NCI-H1694 (cell line): ENCODE data around the gene KCNQ4.

Experiments
- DNase-seq: peaks from one replicate; lab custom pipeline; 2025; lab: John Stamatoyannopoulos, UW

KCNQ4 gene

DNA sequence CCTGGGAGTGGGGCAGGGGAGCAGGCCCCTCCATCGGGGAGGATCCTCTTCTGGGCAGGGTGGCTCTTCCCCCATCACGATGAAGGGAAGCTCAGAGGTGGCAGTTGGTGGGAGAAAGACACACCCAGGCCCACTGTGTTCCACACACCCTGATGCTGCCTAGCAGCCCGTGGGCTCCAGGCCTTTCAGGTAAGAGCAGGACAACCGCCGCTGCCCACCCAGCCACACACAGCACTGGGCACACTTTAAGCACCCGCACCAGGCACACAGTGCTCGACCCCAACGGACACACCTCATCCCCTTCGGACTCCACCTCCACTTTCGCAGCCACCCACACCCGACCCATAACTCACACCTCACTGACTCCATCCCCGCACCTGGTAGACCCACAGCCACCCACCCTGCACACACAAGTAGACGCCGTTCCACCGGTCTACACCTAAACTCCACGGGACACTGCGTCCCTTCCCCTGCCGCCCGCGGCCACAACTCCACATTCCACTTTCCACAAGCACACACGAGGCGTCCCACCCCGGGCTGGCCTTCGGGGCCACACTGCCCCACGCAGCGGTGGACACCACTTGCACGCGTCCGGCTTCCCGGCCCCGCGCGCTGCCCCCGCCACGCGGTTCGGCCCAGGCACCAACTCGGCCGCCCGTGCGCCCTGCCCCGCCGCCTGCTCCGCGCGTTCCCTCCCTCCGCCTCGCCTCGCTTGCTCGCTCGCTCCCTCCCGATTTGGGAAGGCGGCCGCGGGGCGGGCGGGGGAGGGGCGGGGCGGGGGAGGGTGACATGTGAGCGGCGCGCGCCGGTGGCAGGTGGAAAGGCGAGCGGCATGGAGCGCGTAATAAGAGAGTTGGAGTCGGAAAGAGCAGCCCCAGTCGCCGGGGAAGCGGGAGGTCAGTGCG lies at the start of gene KCNQ4:
KCNQ4 (plus strand) TSS at position 787 of the 905 bp plus-strand sequence. CDS start 307 bp downstream, outside the sequence.
- no peak for DNase-seq

DNA sequence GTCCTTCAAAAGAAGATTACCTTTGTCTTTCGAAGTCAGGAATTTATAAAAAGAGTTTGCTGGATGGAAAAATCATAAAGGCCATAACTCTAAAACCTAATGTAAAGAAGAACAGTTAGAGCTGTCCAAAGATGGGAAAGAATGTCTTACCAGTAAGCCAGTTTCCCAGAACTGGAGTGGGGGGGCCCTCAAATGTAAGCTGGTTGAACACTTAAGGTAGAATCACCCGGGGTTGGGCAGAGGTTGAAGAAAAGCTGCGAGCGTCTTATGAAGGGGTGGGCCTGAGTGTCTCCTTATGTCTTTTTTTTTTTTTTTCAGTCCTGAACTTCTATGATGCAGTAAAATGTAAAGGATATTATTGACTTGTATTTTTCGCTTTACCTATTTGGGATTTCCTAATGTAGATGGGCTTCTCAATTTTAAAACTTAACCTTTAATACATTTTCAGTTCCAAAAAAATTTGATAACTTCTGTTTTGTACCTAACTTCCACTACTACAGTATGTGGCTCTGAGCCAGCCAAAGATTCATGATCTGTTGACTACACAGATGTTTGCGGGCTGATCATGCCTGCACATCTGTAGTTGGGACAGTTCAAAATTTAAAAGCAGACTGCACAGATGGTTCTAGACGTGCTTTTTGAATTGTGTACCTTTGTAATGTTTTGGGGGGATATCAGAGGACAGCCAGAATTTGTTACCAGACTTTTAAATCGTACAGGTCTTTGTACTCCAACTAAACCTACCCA lies 48.5 kb upstream of the KCNQ4 start:
- DNase-seq = no peak

DNA sequence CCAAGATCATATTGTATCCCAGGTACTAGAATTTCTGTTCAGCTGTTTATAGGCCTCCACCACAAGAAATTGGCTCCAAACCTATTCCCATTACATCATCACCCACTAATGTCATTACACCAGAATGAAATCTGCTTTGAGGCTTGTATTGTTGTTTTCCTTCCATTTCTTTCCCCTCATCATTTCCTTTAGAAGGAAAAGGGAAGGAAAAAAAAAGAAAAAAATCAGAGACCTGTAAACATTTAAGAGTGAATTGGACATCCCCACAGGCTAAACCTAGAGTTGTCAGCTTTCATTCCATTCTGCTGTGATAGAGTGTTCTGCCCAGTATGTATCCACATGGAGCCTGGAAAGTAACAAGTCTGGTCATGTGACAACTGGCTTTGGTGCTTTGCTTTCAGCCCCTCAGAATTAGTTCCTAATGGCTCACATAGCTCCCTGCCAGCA lies 47.5 kb upstream of the KCNQ4 start:
- no peak for DNase-seq

DNA sequence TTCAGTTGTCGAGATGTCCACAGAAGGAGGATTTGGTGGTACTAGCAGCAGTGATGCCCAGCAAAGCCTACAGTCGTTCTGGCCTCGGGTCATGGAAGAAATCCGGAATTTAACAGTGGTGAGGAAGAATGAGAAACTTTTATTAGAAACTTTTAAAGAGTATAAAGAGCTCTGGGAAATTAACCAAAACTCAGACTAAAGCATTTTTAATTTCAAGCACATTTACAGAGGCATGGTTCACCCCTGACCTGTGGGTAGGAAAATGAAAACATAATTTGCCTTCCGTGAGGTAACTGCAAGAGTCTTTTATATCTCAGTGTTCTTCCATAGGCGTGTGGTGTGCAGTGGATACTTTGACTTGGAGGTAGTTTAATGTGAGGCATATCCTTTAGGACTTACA lies 44.8 kb upstream of the KCNQ4 start:
- no peak for DNase-seq

DNA sequence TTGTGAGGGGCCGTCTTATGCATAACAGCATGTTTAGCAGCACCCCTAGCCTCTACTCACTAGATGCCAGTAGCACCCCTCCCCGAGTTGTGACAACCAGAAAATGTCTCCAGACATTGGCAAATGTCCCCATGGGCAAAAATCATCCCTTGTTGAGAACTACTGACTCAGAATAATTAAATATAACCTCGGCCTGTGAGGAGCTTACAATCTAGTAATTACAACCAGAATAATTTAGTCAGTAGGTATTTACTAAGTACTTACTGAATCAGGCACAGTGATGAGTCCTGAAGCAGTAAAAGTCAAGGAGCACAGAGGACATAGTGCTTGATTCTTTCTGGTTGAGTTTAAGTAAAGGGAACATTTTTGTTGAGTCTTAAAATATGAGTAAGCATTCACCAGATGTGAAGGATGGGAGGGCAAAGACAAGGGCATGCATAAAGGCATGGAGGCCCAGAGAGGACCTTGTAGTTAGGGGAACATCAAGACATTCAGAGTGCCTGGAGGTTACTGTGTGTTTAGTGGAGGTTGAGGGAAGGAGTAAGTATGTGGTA lies 44.1 kb upstream of the KCNQ4 start:
- DNase-seq = no peak

DNA sequence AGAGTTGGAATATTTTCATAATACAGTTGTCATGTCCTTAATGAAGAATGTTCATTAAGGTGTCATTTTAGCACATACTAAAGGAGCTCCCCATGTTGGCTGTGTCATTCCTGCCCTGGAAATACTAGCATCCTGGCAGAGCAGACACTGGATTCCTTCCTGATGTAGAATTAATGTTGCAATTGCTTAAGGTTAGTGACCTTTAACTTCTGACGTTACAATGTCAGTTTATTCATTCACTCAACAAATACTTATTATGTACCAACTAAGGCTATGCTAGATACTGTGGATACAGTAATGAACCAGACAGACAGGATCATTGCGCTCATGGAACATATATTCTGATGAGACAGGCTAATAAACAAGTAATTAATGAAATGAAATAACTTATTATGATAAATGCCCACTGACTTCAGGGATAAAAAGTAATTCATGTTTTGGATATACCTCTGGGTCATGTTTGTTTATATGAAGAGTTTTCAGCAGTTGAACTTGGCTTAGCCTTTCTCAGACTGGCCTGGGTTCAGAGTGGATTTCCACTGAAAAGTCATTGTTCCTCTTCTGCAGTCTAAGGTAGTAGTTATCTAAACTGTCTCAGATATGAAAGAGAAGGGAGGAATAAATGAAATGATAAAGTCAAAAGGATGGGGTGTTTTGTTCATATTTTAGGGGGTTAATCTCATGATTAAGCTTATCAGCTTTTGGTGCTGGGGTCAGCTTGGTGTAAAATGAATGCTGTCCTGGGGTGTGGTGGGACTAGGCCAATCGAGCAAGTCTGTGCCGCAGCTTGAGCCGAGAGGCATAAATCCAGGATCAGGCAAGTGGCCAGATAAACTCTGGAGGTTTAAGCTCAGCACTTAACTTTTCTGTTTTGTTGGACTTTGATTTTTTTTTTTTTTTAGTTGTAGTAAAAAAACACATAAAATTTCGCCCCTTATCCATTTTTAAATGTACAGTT lies 43.3 kb upstream of the KCNQ4 start:
- no peak for DNase-seq

DNA sequence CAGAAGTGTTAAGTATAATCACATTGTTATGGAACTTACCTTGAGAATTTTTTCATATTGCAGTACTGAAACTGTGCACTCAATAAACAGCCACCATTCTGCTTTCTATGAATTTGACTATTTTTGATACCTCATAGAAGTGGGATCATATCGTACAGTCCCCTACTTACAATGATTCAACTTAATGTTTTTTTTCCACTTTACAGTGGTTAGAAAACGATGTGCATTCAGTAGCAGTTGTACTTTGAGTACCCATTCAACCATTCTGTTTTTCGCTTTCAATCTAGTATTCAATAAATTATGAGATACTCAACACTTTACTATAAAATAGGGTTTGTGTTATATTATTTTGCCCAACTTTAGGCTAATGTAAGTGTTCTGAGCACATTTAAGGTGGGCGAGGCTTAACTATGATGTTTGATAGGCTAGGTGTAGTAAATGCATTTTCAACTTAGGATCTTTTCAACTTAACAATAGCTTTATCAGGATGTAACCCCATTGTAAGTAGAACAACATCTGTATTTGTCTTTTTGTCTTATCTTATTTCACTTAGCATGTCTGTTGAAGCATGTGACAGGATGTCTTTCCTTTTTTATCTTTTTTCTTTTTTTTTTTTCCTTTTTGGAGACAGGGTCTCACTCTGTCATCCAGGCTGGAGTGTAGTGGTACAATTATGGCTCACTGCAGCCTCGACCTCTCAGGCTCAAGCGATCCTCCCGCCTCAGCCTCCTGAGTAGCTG lies 42.4 kb upstream of the KCNQ4 start:
- no peak for DNase-seq

DNA sequence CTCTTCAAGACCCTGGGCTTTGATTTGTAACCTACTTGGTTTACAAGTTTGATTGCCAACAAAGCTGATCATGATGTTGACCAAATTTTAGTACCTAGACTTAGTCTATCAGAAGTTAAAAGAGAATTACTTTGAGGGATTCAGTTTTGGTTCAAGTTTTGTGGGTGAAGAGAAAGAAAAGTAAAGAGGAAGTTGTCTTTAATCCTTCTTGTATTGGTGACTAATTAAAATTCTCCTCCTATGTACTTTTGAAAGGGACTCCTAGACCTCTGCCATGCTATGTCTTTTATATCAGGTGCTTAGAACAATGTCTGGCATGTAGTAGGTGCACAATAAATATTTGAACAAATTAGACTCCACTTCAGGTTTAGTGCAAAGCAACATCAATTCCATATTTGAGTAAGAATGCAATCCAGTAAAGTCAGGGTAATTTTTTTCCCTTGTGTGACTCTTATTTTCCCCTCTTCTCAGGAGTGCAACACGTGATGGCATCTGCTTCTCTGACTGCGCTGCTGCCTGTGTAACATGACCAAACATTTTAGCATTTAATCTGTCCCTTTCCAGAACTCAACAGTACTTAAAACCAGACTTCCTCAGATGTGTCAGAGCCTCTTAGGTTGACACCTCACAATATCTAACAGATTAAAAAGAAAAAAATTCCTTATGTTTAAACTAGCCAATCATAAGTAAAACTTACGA lies 41.1 kb upstream of the KCNQ4 start:
- no peak for DNase-seq

DNA sequence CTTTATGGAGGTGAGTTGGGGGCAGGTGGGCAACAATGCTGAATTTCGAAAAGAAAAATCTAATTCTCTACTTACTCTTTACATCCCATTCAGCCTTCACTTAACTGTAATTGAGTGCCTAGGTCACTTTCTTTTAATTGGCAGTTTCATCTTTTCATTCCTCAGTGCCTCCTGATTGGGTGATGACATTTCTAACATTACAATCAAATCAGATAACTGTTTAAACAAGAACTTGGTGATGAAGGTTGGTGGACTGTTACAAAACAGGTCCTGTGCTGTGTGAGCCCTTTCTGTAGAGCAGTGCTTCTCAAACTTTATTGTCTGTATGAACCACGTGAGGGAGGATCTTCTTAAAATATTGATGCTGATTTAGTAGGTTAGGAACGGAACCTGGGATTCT lies 40.1 kb upstream of the KCNQ4 start:
- DNase-seq = no peak

DNA sequence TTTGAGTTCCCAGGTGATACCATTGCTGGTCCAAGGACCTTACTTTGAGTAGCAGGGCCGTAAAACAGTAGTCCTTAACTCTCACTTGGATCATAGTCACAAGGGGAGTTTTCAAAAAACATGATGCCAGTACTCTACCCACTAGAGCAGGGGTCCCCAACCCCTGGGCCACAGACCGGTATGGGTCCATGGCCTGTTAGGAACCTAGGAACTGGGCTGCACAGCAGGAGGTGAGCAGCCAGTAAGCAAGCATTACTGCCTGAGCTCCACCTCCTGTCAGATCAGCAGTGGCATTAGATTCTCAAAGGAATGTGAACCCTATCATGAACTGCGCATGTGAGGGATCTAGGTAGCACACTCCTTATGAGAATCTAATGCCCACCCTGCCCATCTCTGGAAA lies 39.7 kb upstream of the KCNQ4 start:
- DNase-seq = no peak

DNA sequence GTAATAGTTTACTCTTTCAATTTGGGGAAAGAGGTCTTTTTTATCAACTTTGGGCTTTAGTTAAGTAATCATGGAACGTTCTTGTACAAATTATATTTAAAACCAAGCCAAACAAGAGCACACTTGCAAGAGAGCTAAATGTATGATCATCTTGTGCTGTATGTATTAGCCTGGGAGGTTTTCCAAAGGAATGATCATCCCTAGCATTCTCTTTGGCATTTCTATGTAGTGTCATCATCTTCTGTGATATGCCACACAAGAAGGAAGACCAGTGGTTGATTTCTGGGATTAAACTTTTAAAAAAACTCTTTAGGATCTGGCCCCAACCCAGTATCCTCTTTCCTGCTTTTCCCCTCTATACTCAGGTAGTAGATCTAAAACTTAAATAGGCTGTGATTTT lies 38.4 kb upstream of the KCNQ4 start:
- DNase-seq = no peak

DNA sequence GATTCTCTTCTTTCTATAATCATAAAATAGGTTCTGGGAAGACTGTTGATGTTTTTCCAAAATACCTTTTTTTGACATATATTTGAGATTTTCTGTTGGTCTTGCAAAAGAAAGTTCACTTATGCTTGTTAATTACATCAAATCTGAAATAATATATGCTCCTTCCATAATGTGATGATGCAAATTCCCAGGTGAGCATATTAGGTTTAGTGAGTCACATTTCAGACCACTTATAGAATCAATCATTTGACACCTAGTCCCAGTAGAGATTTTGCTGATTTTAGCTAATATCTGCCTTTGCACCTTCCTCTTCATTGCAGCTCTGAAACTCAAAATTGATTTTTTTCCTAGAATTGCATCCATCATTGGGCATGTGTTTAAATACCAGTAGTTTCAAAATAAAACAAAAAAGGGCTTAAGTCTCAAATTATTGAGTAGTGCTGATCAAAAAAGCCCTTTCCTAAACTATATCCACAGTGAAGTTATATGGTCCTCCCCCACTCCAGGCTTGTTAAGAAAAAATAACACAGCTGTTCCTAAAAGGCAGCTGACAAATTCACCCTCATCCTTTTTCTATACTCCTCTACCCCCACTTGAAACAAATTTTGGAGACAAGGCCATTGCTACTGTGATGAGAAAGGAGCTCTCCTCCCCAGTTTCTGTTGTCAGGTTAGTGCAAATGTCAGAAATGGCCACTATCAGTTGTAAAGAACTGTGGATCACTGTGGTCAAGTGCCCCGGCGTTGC lies 37.1 kb upstream of the KCNQ4 start:
- no peak for DNase-seq

DNA sequence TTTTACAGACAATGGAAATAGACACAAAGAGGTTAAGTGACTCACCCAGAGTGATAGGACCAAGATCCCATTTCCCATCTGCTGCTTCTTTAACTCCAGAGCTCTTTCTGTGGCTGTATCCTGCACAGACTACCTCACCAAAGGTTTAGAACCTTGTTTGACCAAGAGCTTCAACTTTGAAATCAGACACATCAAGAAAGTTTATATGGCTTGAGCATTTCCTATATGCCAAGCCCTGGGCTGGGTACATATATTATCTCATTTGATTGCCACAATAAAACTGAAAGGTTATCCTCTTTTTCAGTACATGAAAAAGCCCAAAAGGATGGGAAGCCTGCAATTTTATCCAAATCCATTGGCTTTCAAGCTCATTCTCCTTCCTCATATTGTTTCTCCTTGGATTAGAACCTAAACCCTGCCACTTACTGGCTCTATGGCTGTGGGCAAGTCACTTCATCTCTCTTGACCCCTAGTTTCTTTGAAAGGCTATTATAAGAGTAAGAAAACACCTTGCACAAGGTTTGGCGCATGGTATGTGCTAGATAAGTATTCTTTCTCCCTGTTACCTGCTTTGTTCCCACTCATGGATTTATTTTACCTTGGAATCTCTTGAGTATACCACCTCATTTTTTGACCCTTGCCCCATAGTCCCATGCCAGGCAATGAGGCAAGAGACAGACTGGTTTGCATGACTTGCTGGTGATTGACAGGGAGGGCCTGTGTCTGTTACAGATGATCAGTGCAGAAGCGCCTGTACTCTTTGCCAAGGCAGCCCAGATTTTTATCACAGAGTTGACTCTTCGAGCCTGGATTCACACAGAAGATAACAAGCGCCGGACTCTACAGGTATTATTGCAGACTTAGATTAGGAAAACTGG lies 34.5 kb upstream of the KCNQ4 start:
- DNase-seq = no peak

DNA sequence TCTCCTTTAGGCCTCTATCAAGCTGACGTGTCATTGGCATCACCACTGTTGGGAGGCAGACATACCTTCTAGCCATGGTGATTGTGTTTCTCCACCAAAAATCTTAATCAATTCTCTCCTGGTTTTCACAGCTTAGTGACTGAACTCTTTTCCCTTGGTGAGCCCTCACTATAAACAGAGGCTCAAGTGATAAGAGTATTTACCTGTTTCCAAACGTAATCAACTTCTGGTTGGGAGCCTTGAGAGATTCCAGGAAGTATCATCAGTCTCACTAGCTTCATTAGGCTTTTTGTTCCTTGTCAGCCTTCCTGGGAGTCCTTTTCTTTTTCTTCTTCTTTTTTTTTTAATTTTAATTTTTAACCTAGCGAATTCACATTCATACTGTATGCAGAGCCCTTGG lies 33.8 kb upstream of the KCNQ4 start:
- DNase-seq = no peak

DNA sequence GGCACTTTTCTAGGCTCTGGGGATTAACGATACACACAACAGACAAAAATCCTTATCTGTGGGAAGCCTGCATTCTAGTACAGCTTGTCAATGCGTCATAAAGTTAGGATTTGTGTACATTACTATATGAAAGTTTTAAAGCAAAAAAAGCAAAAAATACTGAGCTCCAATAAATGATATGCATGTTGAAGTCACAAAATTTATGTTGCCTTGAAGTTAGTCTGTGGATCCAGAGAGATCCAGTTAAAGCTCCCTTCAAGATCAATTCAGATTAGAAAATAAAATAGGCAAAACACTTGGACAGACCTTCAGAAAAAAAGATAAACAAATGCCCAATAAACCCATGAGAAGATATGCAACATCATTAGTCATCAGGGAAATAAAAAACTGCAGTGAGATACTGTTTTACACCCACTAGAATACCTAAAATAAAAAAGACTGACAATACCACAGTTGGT lies 33.1 kb upstream of the KCNQ4 start:
- DNase-seq = no peak

DNA sequence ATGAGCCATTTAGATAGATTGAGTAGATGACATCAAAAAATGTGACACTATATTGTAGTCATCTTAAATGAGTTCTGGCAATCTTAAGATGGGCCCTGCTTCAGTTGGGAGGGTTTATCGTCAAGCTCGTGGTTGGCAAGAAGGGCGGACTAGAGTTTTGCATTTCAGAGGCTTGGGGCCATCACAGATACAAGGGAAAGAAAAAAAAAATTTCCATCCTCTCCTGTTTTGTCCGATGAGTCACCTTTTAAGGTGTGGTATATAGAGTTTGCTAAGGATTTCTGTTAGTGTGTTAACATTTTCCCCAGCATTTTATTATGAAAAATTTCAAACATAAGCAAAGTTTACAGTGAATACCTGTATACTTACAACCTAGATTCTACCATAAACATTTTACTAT lies 31.8 kb upstream of the KCNQ4 start:
- no peak for DNase-seq

DNA sequence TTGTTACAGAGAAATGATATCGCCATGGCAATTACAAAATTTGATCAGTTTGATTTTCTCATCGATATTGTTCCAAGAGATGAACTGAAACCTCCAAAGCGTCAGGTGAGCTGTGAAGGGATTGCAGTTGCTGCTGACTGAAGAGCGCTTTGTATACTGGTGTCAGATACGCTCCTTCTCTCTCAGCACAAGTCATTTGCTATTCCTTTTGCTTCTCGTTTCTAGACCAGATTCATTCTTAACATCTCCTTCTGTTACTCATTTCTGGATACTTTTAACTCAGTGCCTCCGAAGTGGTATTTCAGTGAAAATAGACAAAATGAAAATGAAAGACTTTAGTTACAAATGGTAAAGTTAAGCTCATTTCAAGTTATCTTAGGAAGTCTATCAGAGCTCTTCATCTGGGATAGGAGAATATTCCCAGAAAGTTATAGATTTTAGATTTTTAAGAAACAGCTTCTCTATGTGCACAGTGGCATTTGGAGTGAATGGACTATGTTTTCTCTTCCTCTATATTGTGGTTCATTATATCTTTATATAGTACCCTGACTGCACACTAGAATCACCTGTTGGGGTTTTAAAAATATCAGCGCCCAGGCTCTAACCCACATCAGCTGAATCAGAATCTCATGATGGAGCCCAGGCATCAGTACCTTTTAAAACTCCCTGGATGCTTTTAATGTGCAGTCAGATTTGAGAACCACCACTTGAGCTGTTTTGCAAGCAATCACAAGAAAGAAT lies 30.3 kb upstream of the KCNQ4 start:
- no peak for DNase-seq

DNA sequence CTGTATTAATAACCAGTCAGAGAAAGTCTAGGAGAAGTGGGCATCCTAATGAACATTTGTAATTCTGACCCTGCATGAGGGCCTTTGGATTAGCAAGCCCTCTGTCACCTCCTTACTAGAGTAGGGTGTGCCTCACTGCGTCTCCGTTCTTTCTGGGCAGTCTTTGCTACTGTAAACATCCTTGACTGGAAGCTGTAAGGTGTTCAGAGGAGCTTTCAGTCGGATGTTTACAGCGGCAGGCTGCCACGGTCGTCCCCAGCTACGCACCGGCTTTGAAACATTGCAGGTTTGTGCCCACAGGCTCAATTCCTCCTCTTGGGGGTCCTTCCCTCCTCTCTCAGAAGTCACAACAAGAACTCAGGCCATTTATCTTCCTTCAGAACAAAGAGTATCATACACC lies 29.4 kb upstream of the KCNQ4 start:
- no peak for DNase-seq
